ENCODE measurements around the gene PLPPR3. TPM values are rescaled to one million over a fixed set of nuclear protein-coding genes. Genes with fewer than 3 reads are reported as not detected.

Gene PLPPR3
- total and polyA plus RNA-seq, 10 of the 15 experiments (the other 5 are each of a cell fraction or from before 2014, with no cell fraction given): 0.07 TPM; not detected in 9

DNA sequence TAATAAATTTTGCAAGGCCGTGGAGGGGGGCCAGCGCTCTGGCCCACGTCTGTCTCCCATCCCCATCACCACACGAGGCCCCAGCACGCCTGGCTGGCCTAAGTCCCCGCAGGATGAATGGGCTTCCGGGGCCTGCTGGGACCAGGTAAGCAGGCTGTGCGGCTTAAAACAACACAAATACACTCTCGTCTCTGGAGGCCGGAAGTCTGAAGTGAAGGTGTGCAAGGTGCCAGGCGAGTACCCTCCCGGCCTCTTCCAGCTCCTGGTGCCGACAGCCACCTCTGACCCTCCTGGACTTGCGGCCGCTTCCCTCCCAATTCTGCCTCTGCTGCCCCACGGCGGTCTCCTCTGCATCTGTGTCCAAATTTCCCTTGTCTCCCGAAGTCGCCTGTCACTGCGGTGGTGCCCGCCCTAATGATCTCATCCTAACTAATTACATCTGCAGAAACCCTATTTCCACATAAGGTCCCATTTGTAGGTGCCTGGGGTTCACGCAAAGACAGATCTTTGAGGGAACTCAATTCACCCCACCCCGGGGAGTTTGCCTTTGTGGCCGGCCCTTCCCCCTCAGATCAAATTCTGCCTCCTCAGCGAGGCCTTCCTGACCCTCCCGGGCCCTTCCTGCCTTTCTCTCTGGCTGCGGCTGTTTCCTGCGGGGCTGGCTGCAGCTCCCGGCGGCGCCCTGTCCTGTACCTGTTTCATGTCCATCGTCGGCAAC, 32.6 kb downstream of the PLPPR3 start:
- FAIRE-seq: no peak
- BruUV-seq (replicated peaks): no TSS peak
- no peaks in the 10 kb centered on the region for H4K20me1 ChIP-seq (ENCODE audit: control insufficient read depth, insufficient read depth)
- no peaks in the 10 kb centered on the region for H3K9me3 ChIP-seq (replicated peaks; ENCODE audit: control insufficient read depth, insufficient read depth, low read length)
- DNase-seq (ENCODE audit: low read depth, low spot score): no peak
- ChIA-PET CTCF (no interaction called here), RAD21 (ENCODE audit: unreplicated experiment) (no interaction called here), SMC1A (ENCODE audit: uncharacterized antibody, unreplicated experiment) (no interaction called here), POLR2A (no interaction called here)
- H3K4me2 ChIP-seq (ENCODE audit: control insufficient read depth, insufficient read depth): no peak overlapping the region
- no peaks in the 10 kb centered on the region for H3K4me1 ChIP-seq (ENCODE audit: control insufficient read depth, insufficient read depth, low read length)
- no peaks in the 10 kb centered on the region; a peak in 1 of 4 replicates for H3K27me3 ChIP-seq (replicated peaks in 1 of 2; ENCODE audit: control insufficient read depth in 2 of 2, insufficient read depth in 2 of 2, low read length in 1 of 2)
- H3K4me3 ChIP-seq: no peak overlapping the region
- in situ Hi-C loops (cut with MboI): no loop called here
- H3K27ac ChIP-seq (ENCODE audit: control insufficient read depth, insufficient read depth): no peak overlapping the region
- intact Hi-C loops (cut with micrococcal nuclease; ENCODE audit: unreplicated experiment): no loop called here
- no peak overlapping the region for H3K9ac ChIP-seq (ENCODE audit: control insufficient read depth, insufficient read depth, low read length)
- no peak overlapping the region for H2AFZ ChIP-seq (ENCODE audit: control insufficient read depth, low read depth, low read length)
- ATAC-seq: no peak
- no peaks in the 10 kb centered on the region for H3K79me2 ChIP-seq (ENCODE audit: control insufficient read depth, insufficient read depth, low read length)
- H3K36me3 ChIP-seq (ENCODE audit: control insufficient read depth in 2 of 2, insufficient read depth in 2 of 2, low read length in 1 of 2): no peaks in the 10 kb centered on the region
- WGBS (ENCODE audit: insufficient coverage, insufficient replicate concordance, low lambda C conversion rate, missing lambda C conversion rate): 45% methylated on average over 33 of the region's 33 CpGs
- TF ChIP-seq SP1 (IDR thresholded peaks at IDR 0.05; ENCODE audit: low read depth, low read length) (no peak), SRF (IDR thresholded peaks at IDR 0.05; ENCODE audit: low read depth in 2 of 2, low read length in 2 of 2) (no peak), EED (IDR thresholded peaks at IDR 0.05; ENCODE audit: low read depth) (no peak), IKZF2 (IDR thresholded peaks at IDR 0.05) (no peak), EP300 (IDR thresholded peaks at IDR 0.05; ENCODE audit: borderline replicate concordance in 1 of 2, control insufficient read depth in 1 of 2, low read depth in 2 of 2, low read length in 2 of 2) (no peak), SMC3 (IDR thresholded peaks at IDR 0.05; ENCODE audit: borderline replicate concordance, low read length) (no peak), GATAD2B (conservative IDR thresholded peaks at IDR 0.05; ENCODE audit: low read depth) (no peak), KDM1A (IDR thresholded peaks at IDR 0.05; ENCODE audit: borderline replicate concordance) (no peak)
- TF ChIP-seq, protein P1, sequence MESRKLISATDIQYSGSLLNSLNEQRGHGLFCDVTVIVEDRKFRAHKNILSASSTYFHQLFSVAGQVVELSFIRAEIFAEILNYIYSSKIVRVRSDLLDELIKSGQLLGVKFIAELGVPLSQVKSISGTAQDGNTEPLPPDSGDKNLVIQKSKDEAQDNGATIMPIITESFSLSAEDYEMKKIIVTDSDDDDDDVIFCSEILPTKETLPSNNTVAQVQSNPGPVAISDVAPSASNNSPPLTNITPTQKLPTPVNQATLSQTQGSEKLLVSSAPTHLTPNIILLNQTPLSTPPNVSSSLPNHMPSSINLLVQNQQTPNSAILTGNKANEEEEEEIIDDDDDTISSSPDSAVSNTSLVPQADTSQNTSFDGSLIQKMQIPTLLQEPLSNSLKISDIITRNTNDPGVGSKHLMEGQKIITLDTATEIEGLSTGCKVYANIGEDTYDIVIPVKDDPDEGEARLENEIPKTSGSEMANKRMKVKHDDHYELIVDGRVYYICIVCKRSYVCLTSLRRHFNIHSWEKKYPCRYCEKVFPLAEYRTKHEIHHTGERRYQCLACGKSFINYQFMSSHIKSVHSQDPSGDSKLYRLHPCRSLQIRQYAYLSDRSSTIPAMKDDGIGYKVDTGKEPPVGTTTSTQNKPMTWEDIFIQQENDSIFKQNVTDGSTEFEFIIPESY (IDR thresholded peaks at IDR 0.05): no peak
- TF ChIP-seq, protein P2, sequence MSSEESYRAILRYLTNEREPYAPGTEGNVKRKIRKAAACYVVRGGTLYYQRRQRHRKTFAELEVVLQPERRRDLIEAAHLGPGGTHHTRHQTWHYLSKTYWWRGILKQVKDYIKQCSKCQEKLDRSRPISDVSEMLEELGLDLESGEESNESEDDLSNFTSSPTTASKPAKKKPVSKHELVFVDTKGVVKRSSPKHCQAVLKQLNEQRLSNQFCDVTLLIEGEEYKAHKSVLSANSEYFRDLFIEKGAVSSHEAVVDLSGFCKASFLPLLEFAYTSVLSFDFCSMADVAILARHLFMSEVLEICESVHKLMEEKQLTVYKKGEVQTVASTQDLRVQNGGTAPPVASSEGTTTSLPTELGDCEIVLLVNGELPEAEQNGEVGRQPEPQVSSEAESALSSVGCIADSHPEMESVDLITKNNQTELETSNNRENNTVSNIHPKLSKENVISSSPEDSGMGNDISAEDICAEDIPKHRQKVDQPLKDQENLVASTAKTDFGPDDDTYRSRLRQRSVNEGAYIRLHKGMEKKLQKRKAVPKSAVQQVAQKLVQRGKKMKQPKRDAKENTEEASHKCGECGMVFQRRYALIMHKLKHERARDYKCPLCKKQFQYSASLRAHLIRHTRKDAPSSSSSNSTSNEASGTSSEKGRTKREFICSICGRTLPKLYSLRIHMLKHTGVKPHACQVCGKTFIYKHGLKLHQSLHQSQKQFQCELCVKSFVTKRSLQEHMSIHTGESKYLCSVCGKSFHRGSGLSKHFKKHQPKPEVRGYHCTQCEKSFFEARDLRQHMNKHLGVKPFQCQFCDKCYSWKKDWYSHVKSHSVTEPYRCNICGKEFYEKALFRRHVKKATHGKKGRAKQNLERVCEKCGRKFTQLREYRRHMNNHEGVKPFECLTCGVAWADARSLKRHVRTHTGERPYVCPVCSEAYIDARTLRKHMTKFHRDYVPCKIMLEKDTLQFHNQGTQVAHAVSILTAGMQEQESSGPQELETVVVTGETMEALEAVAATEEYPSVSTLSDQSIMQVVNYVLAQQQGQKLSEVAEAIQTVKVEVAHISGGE (CRISPR knock-in tag; IDR thresholded peaks at IDR 0.05): no peak
- TF ChIP-seq, protein P3, sequence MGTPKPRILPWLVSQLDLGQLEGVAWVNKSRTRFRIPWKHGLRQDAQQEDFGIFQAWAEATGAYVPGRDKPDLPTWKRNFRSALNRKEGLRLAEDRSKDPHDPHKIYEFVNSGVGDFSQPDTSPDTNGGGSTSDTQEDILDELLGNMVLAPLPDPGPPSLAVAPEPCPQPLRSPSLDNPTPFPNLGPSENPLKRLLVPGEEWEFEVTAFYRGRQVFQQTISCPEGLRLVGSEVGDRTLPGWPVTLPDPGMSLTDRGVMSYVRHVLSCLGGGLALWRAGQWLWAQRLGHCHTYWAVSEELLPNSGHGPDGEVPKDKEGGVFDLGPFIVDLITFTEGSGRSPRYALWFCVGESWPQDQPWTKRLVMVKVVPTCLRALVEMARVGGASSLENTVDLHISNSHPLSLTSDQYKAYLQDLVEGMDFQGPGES (IDR thresholded peaks at IDR 0.05): no peak

All from GM12878 (cell line).